Astrocyte (in vitro differentiated cells and primary cell): Measurements from ENCODE around the gene PRAMEF33.
"Not testable (repeated sequence)": the region's sequence is repeated elsewhere in the genome, so short reads cannot be mapped to it uniquely, and the experiment has no call there.

ENCODE experiments used
- CTCF ChIP-seq: IDR thresholded peaks from 2 replicates; pipeline ENCODE4 v1.5.1; 2011; ENCODE audit warnings: low read depth, mild to moderate bottlenecking, inconsistent platforms, low read length, moderate library complexity; ENCODE audit not compliant: insufficient read depth
- EZH2 ChIP-seq: IDR thresholded peaks from 2 replicates; pipeline ENCODE4 v1.6.1; 2012; ENCODE audit warnings: mild to moderate bottlenecking, low read length, inconsistent platforms; ENCODE audit not compliant: insufficient read depth

GRCh38 chr1:13279617-13280016 lies 23.7 kb upstream of the PRAMEF33 start:
- not testable (repeated sequence) for TF ChIP-seq CTCF, EZH2
